T-helper 2 cell treated with Interferon-gamma antibody and Interleukin-4, amounts not matched to agents 5 μg/mL and 100 μg/mL, for 36 hours (primary cell): ENCODE measurements around the gene OR4K5.

Source experiments
- DNase-seq: peaks from one replicate; pipeline ENCODE4 v3.0.0; 2021; ENCODE audit warnings: low spot score
- H3K27ac Mint-ChIP-seq: one replicate; pipeline ENCODE4 v1.8.0; 2021; ENCODE audit warnings: mild to moderate bottlenecking, mixed read lengths
- H3K27me3 Mint-ChIP-seq: one replicate; pipeline ENCODE4 v1.8.0; 2021; ENCODE audit warnings: low read depth, mixed read lengths
- H3K36me3 Mint-ChIP-seq: one replicate; pipeline ENCODE4 v1.8.0; 2021; ENCODE audit warnings: low read depth, mixed read lengths
- H3K4me1 Mint-ChIP-seq: one replicate; pipeline ENCODE4 v1.8.0; 2021; ENCODE audit warnings: low read depth, mixed read lengths
- H3K4me3 Mint-ChIP-seq: one replicate; pipeline ENCODE4 v1.8.0; 2022; ENCODE audit warnings: mild to moderate bottlenecking, moderate library complexity, mixed read lengths
- H3K9me3 Mint-ChIP-seq: one replicate; pipeline ENCODE4 v1.8.0; 2021; ENCODE audit warnings: mixed read lengths

The OR4K5 gene

GRCh38 chr14:19920021-19920657 lies at the start of gene OR4K5:
Gene OR4K5, plus strand, starts transcription at chr14:19920607. Its CDS starts 0 bp downstream, at chr14:19920607.
- DNase-seq: no peak
- Mint-ChIP-seq H3K9me3 (no peaks in the 10 kb centered on the region), H3K4me3 (no peak within 1 kb of the TSS), H3K27me3 (no peaks in the 10 kb centered on the region), H3K36me3 (no peaks in the 10 kb centered on the region), H3K27ac (no peak within 1 kb of the TSS), H3K4me1 (no peaks in the 10 kb centered on the region)

- Mint-ChIP-seq H3K4me1 (no peaks in the 10 kb centered on the region), H3K27ac (no peak overlapping the region), H3K9me3 (no peaks in the 10 kb centered on the region), H3K36me3 (no peaks in the 10 kb centered on the region), H3K4me3 (no peak overlapping the region), H3K27me3 (no peaks in the 10 kb centered on the region)
- no peak for DNase-seq
Observed at GRCh38 chr14:19873178-19873577, 47.2 kb upstream of the OR4K5 start.

- DNase-seq: no peak
- Mint-ChIP-seq H3K36me3 (no peaks in the 10 kb centered on the region), H3K27me3 (no peaks in the 10 kb centered on the region), H3K9me3 (no peaks in the 10 kb centered on the region), H3K4me3 (no peak within 1 kb of the TSS), H3K27ac (no peak within 1 kb of the TSS), H3K4me1 (no peaks in the 10 kb centered on the region)
Observed at GRCh38 chr14:19874842-19875241, 45.6 kb upstream of the OR4K5 start, which contains the start of gene OR4K2. Gene OR4K2, plus strand, starts transcription at chr14:19875142. Its CDS starts 1,126 bp downstream, at chr14:19876268.

- no peaks in the 10 kb centered on the region for H3K27me3 Mint-ChIP-seq
- no peak overlapping the region for H3K4me3 Mint-ChIP-seq
- H3K36me3 Mint-ChIP-seq: no peaks in the 10 kb centered on the region
Observed at GRCh38 chr14:19878029-19878642, 42.3 kb upstream of the OR4K5 start.

GRCh38 chr14:19895282-19895681 lies 25.1 kb upstream of the OR4K5 start:
- Mint-ChIP-seq H3K9me3 (peaks cover 59% of the 10 kb centered on the region), H3K4me1 (no peaks in the 10 kb centered on the region), H3K36me3 (no peaks in the 10 kb centered on the region), H3K27me3 (no peaks in the 10 kb centered on the region), H3K4me3 (no peak overlapping the region), H3K27ac (no peak overlapping the region)
- DNase-seq: no peak

More at GRCh38 chr14:19878029-19878642, 42.3 kb upstream of the OR4K5 start:
- H3K9me3 Mint-ChIP-seq: no peaks in the 10 kb centered on the region
- no peak for DNase-seq
- no peak overlapping the region for H3K27ac Mint-ChIP-seq
- H3K4me1 Mint-ChIP-seq: no peaks in the 10 kb centered on the region

- Mint-ChIP-seq H3K36me3 (no peaks in the 10 kb centered on the region), H3K27ac (no peak overlapping the region), H3K9me3 (peaks cover 55% of the 10 kb centered on the region), H3K4me3 (no peak overlapping the region), H3K27me3 (no peaks in the 10 kb centered on the region), H3K4me1 (no peaks in the 10 kb centered on the region)
- no peak for DNase-seq
Observed at GRCh38 chr14:19900999-19901398, 19.4 kb upstream of the OR4K5 start.

GRCh38 chr14:19902409-19902808 lies 18.0 kb upstream of the OR4K5 start:
- Mint-ChIP-seq H3K27me3 (no peaks in the 10 kb centered on the region), H3K4me1 (no peaks in the 10 kb centered on the region), H3K27ac (no peak overlapping the region), H3K9me3 (peaks cover 41% of the 10 kb centered on the region), H3K36me3 (no peaks in the 10 kb centered on the region), H3K4me3 (no peak overlapping the region)
- no peak for DNase-seq

GRCh38 chr14:19906665-19907064 lies 13.7 kb upstream of the OR4K5 start:
- DNase-seq: no peak
- no peaks in the 10 kb centered on the region for H3K4me1 Mint-ChIP-seq
- no peak overlapping the region for H3K27ac Mint-ChIP-seq
- H3K36me3 Mint-ChIP-seq: no peaks in the 10 kb centered on the region
- no peak overlapping the region for H3K4me3 Mint-ChIP-seq
- no peaks in the 10 kb centered on the region for H3K27me3 Mint-ChIP-seq
- peaks cover 25% of the 10 kb centered on the region for H3K9me3 Mint-ChIP-seq

- no peaks in the 10 kb centered on the region for H3K27me3 Mint-ChIP-seq
- peaks cover 15% of the 10 kb centered on the region for H3K9me3 Mint-ChIP-seq
- no peaks in the 10 kb centered on the region for H3K36me3 Mint-ChIP-seq
- H3K4me1 Mint-ChIP-seq: no peaks in the 10 kb centered on the region
- no peak overlapping the region for H3K4me3 Mint-ChIP-seq
- no peak for DNase-seq
- no peak overlapping the region for H3K27ac Mint-ChIP-seq
Observed at GRCh38 chr14:19911114-19911513, 9.3 kb upstream of the OR4K5 start.

GRCh38 chr14:19917243-19917642 lies 3.2 kb upstream of the OR4K5 start:
- H3K4me3 Mint-ChIP-seq: no peak overlapping the region
- no peaks in the 10 kb centered on the region for H3K27me3 Mint-ChIP-seq
- H3K9me3 Mint-ChIP-seq: no peaks in the 10 kb centered on the region
- no peaks in the 10 kb centered on the region for H3K4me1 Mint-ChIP-seq
- no peak overlapping the region for H3K27ac Mint-ChIP-seq
- no peaks in the 10 kb centered on the region for H3K36me3 Mint-ChIP-seq
- no peak for DNase-seq

- no peak for DNase-seq
- no peaks in the 10 kb centered on the region for H3K9me3 Mint-ChIP-seq
- no peaks in the 10 kb centered on the region for H3K4me1 Mint-ChIP-seq
- no peaks in the 10 kb centered on the region for H3K36me3 Mint-ChIP-seq
- no peak overlapping the region for H3K27ac Mint-ChIP-seq
- no peak overlapping the region for H3K4me3 Mint-ChIP-seq
- no peaks in the 10 kb centered on the region for H3K27me3 Mint-ChIP-seq
Observed at GRCh38 chr14:19917955-19918518, 2.4 kb upstream of the OR4K5 start.

- Mint-ChIP-seq H3K9me3 (no peaks in the 10 kb centered on the region), H3K36me3 (no peaks in the 10 kb centered on the region), H3K27ac (no peak overlapping the region), H3K4me1 (no peaks in the 10 kb centered on the region), H3K4me3 (no peak overlapping the region), H3K27me3 (no peaks in the 10 kb centered on the region)
- no peak for DNase-seq
Observed at GRCh38 chr14:19918553-19919264, 1.7 kb upstream of the OR4K5 start.

- no peaks in the 10 kb centered on the region for H3K4me1 Mint-ChIP-seq
- no peak within 1 kb of the TSS for H3K27ac Mint-ChIP-seq
- H3K9me3 Mint-ChIP-seq: no peaks in the 10 kb centered on the region
- no peak for DNase-seq
- no peaks in the 10 kb centered on the region for H3K36me3 Mint-ChIP-seq
- H3K27me3 Mint-ChIP-seq: no peaks in the 10 kb centered on the region
- no peak within 1 kb of the TSS for H3K4me3 Mint-ChIP-seq
Observed at GRCh38 chr14:19930617-19931016, 10.2 kb downstream of the OR4K5 start, which contains the start of gene OR4K1. Gene OR4K1, plus strand, starts transcription at chr14:19930917. Its CDS starts 4,750 bp downstream, at chr14:19935667.

- H3K27me3 Mint-ChIP-seq: no peaks in the 10 kb centered on the region
- no peak overlapping the region for H3K27ac Mint-ChIP-seq
- H3K36me3 Mint-ChIP-seq: no peaks in the 10 kb centered on the region
- no peak for DNase-seq
- peaks cover under 1% of the 10 kb centered on the region for H3K9me3 Mint-ChIP-seq
- no peak overlapping the region for H3K4me3 Mint-ChIP-seq
- no peaks in the 10 kb centered on the region for H3K4me1 Mint-ChIP-seq
Observed at GRCh38 chr14:19941668-19942067, 21.3 kb downstream of the OR4K5 start.
